Germinal center (tissue), 1 donor: ENCODE results near the gene CERS6.

Source experiments
- DNase-seq: peaks from one replicate; pipeline ENCODE4 v3.0.0; 2012; ENCODE audit warnings: mixed read lengths, low spot score

The CERS6 gene

GRCh38 chr2:168673265-168674189 lies 217.5 kb downstream of the CERS6 start:
- DNase-seq, result no peak

GRCh38 chr2:168678153-168678853 lies 222.2 kb downstream of the CERS6 start:
- no peak for DNase-seq

- DNase-seq, result no peak
These were observed 223.0 kb downstream of the CERS6 start for GRCh38 chr2:168679081-168679480.

DNA sequence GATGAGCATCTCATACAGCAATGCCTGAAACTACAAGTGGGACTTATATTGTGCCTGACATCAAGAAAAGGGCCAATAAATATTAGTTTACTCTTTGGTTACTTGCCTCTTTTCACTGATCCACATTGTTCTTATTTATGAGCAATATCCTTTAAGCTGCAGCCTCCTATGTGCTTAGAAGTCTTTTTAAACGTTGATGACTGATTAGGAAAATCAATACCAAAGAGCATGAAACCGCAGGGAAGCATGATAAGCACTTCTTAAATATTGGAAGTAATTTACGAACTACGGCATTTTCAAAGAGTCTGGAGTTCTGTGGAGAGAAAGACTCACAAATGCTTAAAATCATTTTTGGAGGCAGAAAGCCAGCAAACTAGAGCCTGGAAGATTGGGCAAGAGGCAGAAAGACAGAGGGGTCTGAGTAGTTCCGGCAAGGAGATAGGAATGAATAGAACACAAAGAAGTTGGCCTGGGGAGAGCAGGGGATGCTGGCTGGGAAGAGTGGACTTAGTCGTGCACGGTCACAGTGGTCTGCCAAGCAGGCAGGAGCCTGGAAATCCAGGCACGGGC lies 223.8 kb downstream of the CERS6 start:
- DNase-seq, result no peak

DNA sequence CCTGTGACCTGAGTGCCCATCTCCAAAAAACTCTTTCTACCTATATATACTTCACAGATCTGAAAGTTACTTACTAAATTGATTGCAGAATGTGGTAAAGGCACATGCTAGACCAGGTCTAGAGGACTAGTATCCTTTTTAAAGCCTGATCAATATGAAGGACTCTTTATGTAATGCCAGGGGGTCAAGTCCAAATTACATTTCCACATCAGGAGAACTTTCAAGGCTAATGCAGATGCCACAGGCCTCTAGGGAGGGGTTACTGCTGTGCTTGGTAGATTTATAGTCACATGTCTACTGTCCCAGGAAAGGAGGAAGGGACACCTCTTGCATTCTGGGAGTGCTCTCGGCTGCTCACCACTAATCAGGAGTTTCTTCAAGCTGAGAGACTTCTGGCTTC lies 227.9 kb downstream of the CERS6 start:
- DNase-seq, result no peak

- DNase-seq, result no peak
These were observed 229.0 kb downstream of the CERS6 start for GRCh38 chr2:168684921-168685599.

DNA sequence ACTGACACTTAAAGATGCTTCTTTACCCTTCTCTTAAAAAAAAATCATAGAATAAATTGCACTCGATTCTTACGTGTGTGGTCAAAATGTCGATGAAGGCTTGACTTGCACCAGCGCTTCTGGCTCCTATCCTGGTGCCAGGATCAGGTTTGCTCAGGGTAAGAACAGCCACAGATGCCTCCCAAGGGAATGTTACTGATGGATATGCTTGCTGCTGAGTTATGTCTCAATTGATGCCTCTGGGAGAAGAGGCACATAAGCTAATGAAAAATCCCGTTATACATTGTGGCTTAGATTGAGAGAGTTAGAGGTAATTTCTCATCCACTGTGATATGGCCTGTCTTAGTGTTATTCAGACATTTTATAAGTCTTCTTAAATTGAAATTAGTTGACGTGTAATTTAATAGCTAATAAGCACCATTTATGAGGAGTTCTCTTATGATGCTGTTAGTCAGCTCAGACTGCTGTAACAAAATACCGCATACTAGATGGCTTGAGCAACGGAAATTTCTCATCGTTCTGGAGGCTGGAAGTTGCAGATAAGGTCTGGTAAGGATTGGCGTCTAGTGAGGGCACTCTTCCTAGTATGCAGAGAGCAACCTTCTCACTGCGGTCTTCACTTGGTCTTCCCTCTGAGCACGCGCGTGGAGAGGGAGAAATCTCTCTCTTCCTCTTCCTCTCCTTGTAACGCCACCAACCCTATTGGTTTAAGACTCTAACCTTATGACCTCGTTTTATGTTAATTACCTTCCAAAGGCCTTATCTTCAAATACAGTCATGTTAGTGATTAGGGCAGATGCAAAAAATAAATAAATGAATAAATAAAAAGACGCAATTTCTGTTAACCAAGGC lies 229.8 kb downstream of the CERS6 start:
- DNase-seq, result no peak

DNA sequence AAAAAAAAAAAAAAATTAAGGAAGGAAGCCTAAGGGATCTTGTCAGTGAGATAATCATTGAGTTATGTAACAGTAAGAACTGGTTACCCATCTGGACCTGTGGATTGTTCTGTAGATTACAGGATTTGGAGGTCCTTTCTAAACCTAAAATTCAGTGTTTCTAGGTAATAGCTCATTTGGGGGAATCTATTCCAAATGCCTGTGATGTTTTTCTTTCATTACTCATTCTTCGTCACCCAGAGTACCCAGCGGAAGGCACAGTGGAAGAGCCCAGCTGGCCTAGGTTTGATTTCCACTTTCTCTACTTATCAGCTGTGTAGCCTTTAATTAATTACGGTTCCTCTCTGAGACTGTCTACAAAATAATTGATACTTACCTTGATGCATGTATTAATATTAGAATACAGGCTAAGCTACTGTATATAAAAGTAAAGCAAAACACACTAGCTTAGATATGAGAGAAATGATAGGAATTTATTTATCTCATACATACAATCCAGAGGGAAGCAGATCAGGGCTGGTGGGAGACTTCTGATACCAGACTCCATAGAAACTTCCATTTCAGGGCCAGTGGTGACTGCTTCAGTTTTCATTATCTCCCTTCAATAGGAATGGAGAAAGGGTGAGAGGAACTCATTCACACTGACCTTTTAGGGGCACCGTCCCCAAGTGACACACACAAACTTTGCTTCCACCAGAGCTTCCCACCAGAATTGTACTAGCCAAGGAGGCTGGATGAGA lies 230.6 kb downstream of the CERS6 start:
- no peak for DNase-seq

GRCh38 chr2:168687314-168687713 lies 231.2 kb downstream of the CERS6 start:
- DNase-seq, result no peak

DNA sequence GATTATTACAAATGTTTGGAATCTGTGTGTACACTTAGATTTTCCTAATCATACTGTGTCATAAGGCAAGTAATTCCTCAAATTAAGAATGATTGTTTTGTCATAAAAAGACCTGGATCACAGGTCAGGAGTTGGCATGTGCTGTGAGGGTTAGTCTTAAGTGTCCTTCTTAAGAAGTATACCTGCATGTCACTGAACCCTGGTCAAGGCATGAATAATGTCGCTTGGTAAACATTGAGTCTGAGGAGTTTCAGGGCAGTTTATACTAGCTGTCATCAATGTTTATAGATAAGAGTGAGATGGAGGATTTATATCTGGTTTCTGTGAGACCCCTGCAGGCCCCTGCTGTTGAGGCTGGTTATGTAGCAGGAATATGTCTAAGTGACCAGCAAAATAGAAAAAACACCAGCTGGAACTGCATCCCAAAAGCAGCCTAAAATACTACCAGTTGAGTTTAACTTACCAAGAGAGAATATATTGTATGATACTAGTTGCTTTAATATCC lies 234.4 kb downstream of the CERS6 start:
- DNase-seq, result no peak

DNA sequence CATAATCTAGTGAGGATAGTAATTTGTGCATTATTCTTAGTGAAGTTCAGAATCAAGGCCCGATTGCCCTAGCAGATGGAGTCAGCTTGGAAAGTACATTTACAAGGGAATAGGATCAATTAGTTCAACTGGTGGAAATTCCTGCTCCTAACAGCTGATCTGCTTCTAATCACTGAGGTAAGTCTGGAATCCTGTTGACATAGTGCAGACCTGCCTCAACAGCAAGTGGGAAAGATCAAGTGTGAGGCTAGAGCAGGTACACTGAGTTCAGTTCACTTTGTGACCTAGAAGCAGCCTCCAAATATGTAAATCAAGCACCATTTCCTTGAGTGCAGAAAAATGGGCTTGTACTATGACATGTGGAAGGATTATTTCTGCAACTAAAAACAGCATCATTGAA lies 235.1 kb downstream of the CERS6 start:
- DNase-seq, result no peak

DNA sequence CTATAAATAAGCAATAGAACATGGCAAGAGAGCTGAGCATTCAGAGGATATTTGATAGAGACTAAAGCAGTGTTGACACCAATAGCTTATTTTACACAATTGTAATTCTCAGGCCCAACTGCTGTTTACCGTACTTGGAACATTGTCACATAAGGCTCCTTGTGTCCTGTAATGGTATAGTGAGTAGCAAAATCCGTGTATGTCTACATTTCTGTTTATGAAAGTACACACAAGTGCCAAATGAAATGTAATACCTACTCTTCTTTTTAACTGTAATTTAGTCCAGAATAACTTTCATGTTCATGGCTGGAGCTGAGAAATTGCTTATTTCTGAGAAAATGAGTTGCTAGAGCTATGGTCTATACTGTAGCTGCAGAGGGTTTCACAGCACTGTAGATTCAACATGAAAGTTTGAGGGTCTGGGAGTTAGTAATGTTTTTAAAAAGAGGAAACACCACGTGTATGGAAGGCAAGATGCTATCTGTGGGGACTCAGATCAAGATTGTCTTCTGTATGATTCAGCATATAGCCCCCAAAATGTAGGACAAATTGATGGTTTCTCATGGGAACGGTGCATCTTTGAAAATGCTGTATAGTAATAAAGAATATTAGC lies 236.2 kb downstream of the CERS6 start:
- no peak for DNase-seq

DNA sequence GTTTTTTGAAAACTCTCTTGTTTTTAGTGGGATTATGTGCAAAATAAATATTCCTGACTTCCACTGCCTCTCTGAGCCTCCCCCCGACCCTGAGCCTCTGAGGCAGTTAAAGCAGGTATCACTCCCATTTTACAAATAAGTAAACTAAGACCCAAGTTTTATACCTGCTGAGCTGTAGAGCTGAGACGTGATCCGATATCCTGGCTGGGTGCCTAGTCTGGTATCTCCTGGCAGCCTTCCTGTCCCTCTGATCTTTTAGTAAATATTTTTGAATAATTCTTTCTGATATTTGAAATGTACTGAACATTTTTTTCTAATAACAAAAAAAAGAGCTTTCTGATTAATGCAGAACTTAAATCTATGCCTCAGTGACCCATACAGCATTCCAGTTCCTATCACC lies 238.1 kb downstream of the CERS6 start:
- DNase-seq, result no peak

DNA sequence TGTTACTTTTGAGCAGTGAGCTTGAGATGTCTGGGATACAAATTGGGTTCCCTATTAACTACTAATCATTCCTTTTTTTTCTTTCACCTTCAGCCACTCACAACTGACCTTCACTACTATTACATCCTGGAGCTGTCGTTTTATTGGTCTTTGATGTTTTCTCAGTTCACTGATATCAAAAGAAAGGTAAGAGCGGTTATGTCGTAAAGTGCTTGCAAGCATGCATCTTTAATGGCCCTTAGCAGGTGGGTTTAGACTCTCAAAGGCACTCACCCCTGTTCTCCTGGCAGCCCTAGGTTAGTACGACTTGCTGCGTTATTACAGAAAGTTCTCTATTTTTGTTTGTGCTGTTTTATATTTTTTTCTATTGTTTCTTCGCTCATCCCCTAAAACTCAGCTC lies 238.8 kb downstream of the CERS6 start:
- DNase-seq, result no peak

- DNase-seq, result no peak
These were observed 241.6 kb downstream of the CERS6 start for GRCh38 chr2:168697668-168698121.

GRCh38 chr2:168698969-168699368 lies 242.9 kb downstream of the CERS6 start:
- no peak for DNase-seq

- DNase-seq, result no peak
These were observed 243.9 kb downstream of the CERS6 start for GRCh38 chr2:168699844-168700417.

DNA sequence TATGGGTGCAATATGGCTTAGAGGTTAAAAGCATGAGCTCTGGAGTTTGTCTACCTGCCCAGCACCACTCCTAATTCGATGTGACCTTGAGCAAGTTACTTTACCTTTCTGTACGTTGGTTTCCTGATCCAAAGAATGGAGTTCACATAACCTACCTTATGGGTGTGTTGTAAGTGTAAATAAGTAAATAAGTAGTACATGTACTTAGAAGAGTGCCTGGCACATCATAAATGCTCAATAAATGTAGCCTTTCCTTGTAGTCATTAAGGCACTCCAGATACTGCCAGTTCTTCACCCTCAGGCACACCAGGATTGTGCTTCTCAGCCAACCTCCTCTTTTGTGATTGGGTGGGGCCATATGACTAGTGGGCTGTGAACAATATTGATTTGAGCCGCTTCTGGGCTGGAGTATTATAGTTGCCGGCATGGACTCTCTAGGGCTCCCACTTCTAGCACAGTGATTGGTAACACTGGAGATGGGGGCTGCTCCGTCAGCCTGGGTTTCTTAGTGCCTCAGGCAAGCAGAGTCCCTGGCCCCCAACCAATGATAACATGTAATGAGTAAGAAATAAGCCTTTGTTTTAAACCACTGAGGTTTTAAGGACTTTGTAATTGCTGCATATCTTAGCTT lies 244.7 kb downstream of the CERS6 start:
- DNase-seq, result no peak

DNA sequence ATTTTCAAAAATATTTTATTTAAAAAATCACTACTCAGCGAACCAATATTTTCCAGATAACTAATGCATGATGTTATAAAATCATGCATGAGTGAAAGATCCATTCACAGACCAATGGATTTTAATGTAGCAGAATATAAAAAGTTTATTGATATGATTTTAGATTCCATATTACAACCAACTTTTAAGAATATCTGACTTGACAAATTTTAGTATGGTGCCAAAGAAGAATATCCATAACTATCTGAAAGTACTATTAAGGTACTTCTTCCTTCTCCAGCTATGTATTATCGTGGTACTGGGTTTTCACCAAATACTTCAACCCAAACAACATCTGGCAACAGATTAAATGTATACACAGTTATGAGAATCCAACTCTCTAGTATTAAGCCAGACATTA lies 246.5 kb downstream of the CERS6 start:
- no peak for DNase-seq
